Right renal pelvis (tissue), 4 donors: ENCODE data around the gene ACSS1. TPM values are rescaled to one million over a fixed set of nuclear protein-coding genes. Genes with fewer than 3 reads are reported as not detected.

Experiments used
- DNase-seq, 4 donors: peaks; one replicate each; pipeline ENCODE4 v3.0.0-alpha.2; 2013; ENCODE audit warnings: low read depth in 4 of 4, low spot score in 3 of 4, missing footprints in 1 of 4
- polyA plus RNA-seq, 4 donors: library from polyadenylated mRNA; unstranded; fragments of 120-200 nt; gene quantifications; one replicate each; pipeline ENCODE4 v1.2.1, GENCODE V29; 2013; ENCODE audit not compliant: insufficient read length in 4 of 4

Gene ACSS1
- polyA plus RNA-seq, result 10 to 100 TPM; 31.0 to 36.6 (median 32.0) TPM

GRCh38 chr20:25058051-25058846 lies at the start of gene ACSS1:
Gene ACSS1, minus strand, starts transcription at chr20:25058139. Its CDS starts 37 bp downstream, at chr20:25058102.
- DNase-seq, result no peak

- DNase-seq, result no peak
Observed at GRCh38 chr20:25103526-25103925, 45.6 kb upstream of the ACSS1 start.

GRCh38 chr20:25100914-25101313 lies 43.0 kb upstream of the ACSS1 start:
- DNase-seq, result no peak

GRCh38 chr20:25099601-25100140 lies 41.7 kb upstream of the ACSS1 start:
- no peak for DNase-seq

GRCh38 chr20:25097498-25097897 lies 39.6 kb upstream of the ACSS1 start:
- no peak for DNase-seq

- DNase-seq, result no peak
Observed at GRCh38 chr20:25090492-25091429, 32.8 kb upstream of the ACSS1 start.

- no peak for DNase-seq
Observed at GRCh38 chr20:25089662-25090061, 31.7 kb upstream of the ACSS1 start.

GRCh38 chr20:25089096-25089495 lies 31.2 kb upstream of the ACSS1 start:
- no peak for DNase-seq

GRCh38 chr20:25088267-25088666 lies 30.3 kb upstream of the ACSS1 start:
- no peak for DNase-seq

- DNase-seq, result no peak
Observed at GRCh38 chr20:25087186-25087929, 29.4 kb upstream of the ACSS1 start.

GRCh38 chr20:25085756-25086495 lies 28.0 kb upstream of the ACSS1 start:
- no peak for DNase-seq

- DNase-seq, result no peak
Observed at GRCh38 chr20:25084626-25085187, 26.8 kb upstream of the ACSS1 start.

GRCh38 chr20:25083773-25084625 lies 26.1 kb upstream of the ACSS1 start:
- no peak for DNase-seq

- DNase-seq, result no peak
Observed at GRCh38 chr20:25083141-25083772, 25.3 kb upstream of the ACSS1 start.

GRCh38 chr20:25082498-25082873 lies 24.5 kb upstream of the ACSS1 start:
- DNase-seq, result no peak

GRCh38 chr20:25081730-25082497 lies 24.0 kb upstream of the ACSS1 start, which contains the start of gene VSX1:
Gene VSX1, minus strand, starts transcription at chr20:25082141. Its CDS starts 45 bp downstream, at chr20:25082096.
- DNase-seq, result no peak

- peak in 1 of 4 donors; percentile 55 for DNase-seq
Observed at GRCh38 chr20:25081065-25081729, 23.3 kb upstream of the ACSS1 start.
